Measurements from ENCODE around the gene FTSJ1. TPM values are rescaled to one million over a fixed set of nuclear protein-coding genes. Genes with fewer than 3 reads are reported as not detected.

Gene FTSJ1
- total and polyA plus RNA-seq, 2 of the 8 experiments (the other 6 are each of a cell fraction or from before 2014, with no cell fraction given): 62.4 to 80.4 TPM

- Histone ChIP-seq H3K27me3 (replicated peaks in 1 of 4; ENCODE audit: control insufficient read depth in 3 of 4, extremely low read depth in 1 of 4, insufficient read depth in 3 of 4, low read length in 3 of 4) (no peaks in the 10 kb centered on the region), H2AK5ac (ENCODE audit: low read depth, low read length) (no peak overlapping the region), H3K14ac (ENCODE audit: insufficient read length) (no peak overlapping the region), H2AFZ (ENCODE audit: low read length) (no peak overlapping the region), H3K23me2 (ENCODE audit: low read depth, low read length) (no peaks in the 10 kb centered on the region), H3K4me2 (ENCODE audit: insufficient read depth in 1 of 2, low read depth in 2 of 2, low read length in 2 of 2) (no peak overlapping the region), H2BK5ac (ENCODE audit: low read depth, low read length) (no peak overlapping the region), H3K79me1 (ENCODE audit: low read depth, low read length) (no peaks in the 10 kb centered on the region), H3K79me2 (ENCODE audit: control insufficient read depth in 1 of 2, insufficient read depth in 2 of 2, low read length in 2 of 2) (no peaks in the 10 kb centered on the region), H2BK120ac (replicated peaks; ENCODE audit: low read depth, low read length) (no peak overlapping the region), H3K18ac (ENCODE audit: extremely low read depth, low read length) (no peak overlapping the region), H3K23ac (ENCODE audit: insufficient read length) (no peak overlapping the region), H4K20me1 (replicated peaks in 1 of 2; ENCODE audit: control insufficient read depth in 1 of 2, insufficient read depth in 2 of 2, low read length in 2 of 2) (no peaks in the 10 kb centered on the region), H2BK12ac (ENCODE audit: low read depth, low read length) (no peak overlapping the region), H3K4me1 (replicated peaks in 1 of 4; ENCODE audit: control insufficient read depth in 3 of 4, insufficient read depth in 4 of 4, low read length in 3 of 4) (no peaks in the 10 kb centered on the region; a peak in 1 of 7 replicates), H2BK20ac (ENCODE audit: low read length) (no peak overlapping the region), H4K5ac (ENCODE audit: insufficient read length, low read depth, low read length) (no peak overlapping the region), H4K8ac (ENCODE audit: extremely low read depth, insufficient read depth, low read length) (no peak overlapping the region), H3K56ac (replicated peaks; ENCODE audit: insufficient read length, low read depth, low read length) (no peak overlapping the region), H3K36me3 (ENCODE audit: control insufficient read depth in 2 of 4, insufficient read depth in 4 of 4, low read length in 3 of 4) (peaks cover 0 to 1% (median 0%) of the 10 kb centered on the region in 4 experiments; a peak in 2 of 8 replicates), H3K9ac (replicated peaks in 1 of 4; ENCODE audit: extremely low read depth in 1 of 4, low read depth in 3 of 4, low read length in 3 of 4) (no peak overlapping the region), H3K4ac (replicated peaks; ENCODE audit: insufficient read length, low read depth, low read length) (no peak overlapping the region), H2BK15ac (ENCODE audit: low read length) (no peak overlapping the region), H4K91ac (replicated peaks; ENCODE audit: insufficient read length, low read length) (no peak overlapping the region), H3K4me3 (ENCODE audit: extremely low read depth in 1 of 4, insufficient read depth in 2 of 4, low read depth in 3 of 4, low read length in 4 of 4) (no peak overlapping the region), H3K27ac (ENCODE audit: low read depth, low read length) (no peak overlapping the region), H3K9me3 (ENCODE audit: insufficient read depth in 2 of 2, low read depth in 1 of 2, low read length in 1 of 2) (no peaks in the 10 kb centered on the region)
- ChIA-PET CTCF (ENCODE audit: partially characterized antibody) (no interaction called here), POLR2A (ENCODE audit: partially characterized antibody) (no interaction called here)
- 92% methylated on average over 7 of the region's 8 CpGs; no CpG with 5 or more reads in 1 of the 2 experiments for WGBS, 2 experiments (ENCODE audit: extremely low coverage in 1 of 2, insufficient coverage in 1 of 2, insufficient read length in 1 of 2, insufficient replicate concordance in 2 of 2, low coverage in 1 of 2, low lambda C conversion rate in 2 of 2, missing lambda C conversion rate in 1 of 2)
- DNase-seq (ENCODE audit: low read depth in 1 of 2, low spot score in 2 of 2): no peak
- no peak for FAIRE-seq
- no peak for TF ChIP-seq SIRT6 (IDR thresholded peaks at IDR 0.05; ENCODE audit: low read length)
- no peak for TF ChIP-seq CTCF (IDR thresholded peaks at IDR 0.05; ENCODE audit: control extremely low read depth in 1 of 3, insufficient read depth in 1 of 3, low read depth in 1 of 3, low read length in 3 of 3)
- TF ChIP-seq RNF2 (IDR thresholded peaks at IDR 0.05; ENCODE audit: borderline replicate concordance, low read depth, low read length, missing control alignments, poor library complexity, severe bottlenecking): no peak
- TF ChIP-seq TEAD4 (IDR thresholded peaks at IDR 0.05; ENCODE audit: low read depth, low read length): no peak
- no peak for TF ChIP-seq KDM1A (IDR thresholded peaks at IDR 0.05; ENCODE audit: borderline replicate concordance, low read length)
- TF ChIP-seq ZNF274 (IDR thresholded peaks at IDR 0.05; ENCODE audit: borderline replicate concordance, extremely low read depth, low read length): no peak
- no peak for TF ChIP-seq KDM4A (IDR thresholded peaks at IDR 0.05; ENCODE audit: low read depth, low read length, severe bottlenecking)
- TF ChIP-seq SP4 (IDR thresholded peaks at IDR 0.05; ENCODE audit: low read length): no peak
- no peak for TF ChIP-seq RXRA (IDR thresholded peaks at IDR 0.05; ENCODE audit: insufficient read depth, low read depth, low read length)
- TF ChIP-seq EZH2 (IDR thresholded peaks at IDR 0.05; ENCODE audit: low read depth, low read length, severe bottlenecking): no peak
- no peak for TF ChIP-seq GABPA (IDR thresholded peaks at IDR 0.05; ENCODE audit: borderline replicate concordance, insufficient read depth, low read length)
- no peak for TF ChIP-seq CHD2 (IDR thresholded peaks at IDR 0.05; ENCODE audit: low read length)
Measured at GRCh38 chrX:48490661-48491060, 14.7 kb downstream of the FTSJ1 start.

All from H1 (cell line).